ENCODE results near the gene VEZT.
"Not testable (repeated sequence)": the region's sequence is repeated elsewhere in the genome, so short reads cannot be mapped to it uniquely, and the experiment has no call there.

The VEZT gene

DNA sequence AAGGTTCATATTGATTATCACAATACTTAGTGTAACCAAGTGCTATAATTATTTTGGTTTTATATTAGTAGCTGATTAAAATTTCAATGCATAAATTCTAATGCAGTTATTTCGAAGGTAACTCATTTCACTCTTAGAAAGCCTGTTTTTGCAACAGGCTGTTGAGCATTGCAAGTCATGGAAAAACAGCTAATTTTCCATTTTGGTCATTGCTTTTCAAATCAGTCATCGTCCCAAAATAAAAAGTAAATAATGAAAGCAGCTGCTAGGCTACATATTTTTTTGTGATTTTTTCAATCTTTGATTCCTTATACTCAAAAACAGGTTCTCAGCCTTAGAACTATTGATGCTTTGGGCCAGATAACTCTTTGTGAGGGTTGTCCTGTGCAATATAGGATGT, 22.9 kb downstream of the VEZT start:
- H3K9ac ChIP-seq (ENCODE audit: low read depth, low read length, poor library complexity, severe bottlenecking): no peak overlapping the region
- peaks cover 20% of the 10 kb centered on the region; the same call in 1 of the 2 replicates for H3K36me3 ChIP-seq (ENCODE audit: insufficient read depth, low read length)
- peaks cover 51% of the 10 kb centered on the region for H4K20me1 ChIP-seq (ENCODE audit: insufficient read depth, low read length, poor library complexity, severe bottlenecking)
- no peaks in the 10 kb centered on the region for H3K27me3 ChIP-seq (ENCODE audit: insufficient read depth, low read length, poor library complexity, severe bottlenecking)
- no peak overlapping the region for H3K4me2 ChIP-seq (ENCODE audit: low read depth, low read length, poor library complexity, severe bottlenecking)
- no peaks in the 10 kb centered on the region for H3K9me2 ChIP-seq (replicated peaks; ENCODE audit: low read depth, low read length)
- peaks cover 96% of the 10 kb centered on the region for H3K79me2 ChIP-seq (ENCODE audit: insufficient read depth, low read length)
- H2AFZ ChIP-seq (ENCODE audit: low read length): no peak overlapping the region
- TF ChIP-seq EZH2phosphoT487 (IDR thresholded peaks at IDR 0.05; ENCODE audit: borderline replicate concordance): no peak
- no peak for TF ChIP-seq CTCF (conservative IDR thresholded peaks at IDR 0.05; ENCODE audit: low read length)
- H3F3A ChIP-seq (ENCODE audit: low read depth): no peaks in the 10 kb centered on the region
- no peaks in the 10 kb centered on the region for H3K9me3 ChIP-seq (ENCODE audit: insufficient read depth, low read depth, low read length)
- no peaks in the 10 kb centered on the region for H3K4me1 ChIP-seq (ENCODE audit: insufficient read depth, low read length, poor library complexity, severe bottlenecking)
- H3K4me3 ChIP-seq (ENCODE audit: low read length, poor library complexity, severe bottlenecking): no peak overlapping the region

DNA sequence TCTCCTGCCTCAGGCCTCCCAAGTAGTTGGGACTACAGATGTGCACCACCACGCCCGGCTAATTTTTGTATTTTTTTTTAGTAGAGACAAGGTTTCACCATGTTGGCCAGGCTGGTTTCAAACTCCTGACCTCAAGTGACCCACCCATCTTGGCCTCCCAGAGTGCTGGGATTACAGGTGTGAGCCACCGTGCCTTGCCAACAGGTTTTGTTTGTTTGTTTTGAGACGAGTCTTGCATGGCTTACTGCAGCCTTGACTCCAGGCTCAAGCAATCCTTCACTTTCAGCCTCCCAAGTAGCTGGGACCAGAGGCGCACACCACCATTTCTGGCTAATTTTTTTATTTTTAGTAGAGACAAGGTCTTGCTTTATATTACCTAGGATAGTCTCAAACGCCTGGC, 23.5 kb downstream of the VEZT start:
- H3K9me3 ChIP-seq (ENCODE audit: insufficient read depth, low read depth, low read length); H3K9ac ChIP-seq (ENCODE audit: low read depth, low read length, poor library complexity, severe bottlenecking); H3K4me2 ChIP-seq (ENCODE audit: low read depth, low read length, poor library complexity, severe bottlenecking); H2AFZ ChIP-seq (ENCODE audit: low read length); H3K27me3 ChIP-seq (ENCODE audit: insufficient read depth, low read length, poor library complexity, severe bottlenecking); H3F3A ChIP-seq (ENCODE audit: low read depth); H3K9me2 ChIP-seq (replicated peaks; ENCODE audit: low read depth, low read length); H3K4me1 ChIP-seq (ENCODE audit: insufficient read depth, low read length, poor library complexity, severe bottlenecking); H3K4me3 ChIP-seq (ENCODE audit: low read length, poor library complexity, severe bottlenecking): not testable (repeated sequence)
- H3K79me2 ChIP-seq (ENCODE audit: insufficient read depth, low read length): peaks cover 100% of the 10 kb centered on the region
- H4K20me1 ChIP-seq (ENCODE audit: insufficient read depth, low read length, poor library complexity, severe bottlenecking): peaks cover 54% of the 10 kb centered on the region
- H3K36me3 ChIP-seq (ENCODE audit: insufficient read depth, low read length): peaks cover 20% of the 10 kb centered on the region; the same call in 1 of the 2 replicates

GRCh38 chr12:95241761-95242506, 24.3 kb downstream of the VEZT start:
- Histone ChIP-seq H3K4me3 (ENCODE audit: low read length, poor library complexity, severe bottlenecking) (no peak overlapping the region), H3K36me3 (ENCODE audit: insufficient read depth, low read length) (peaks cover 20% of the 10 kb centered on the region; the same call in 1 of the 2 replicates), H3K9me2 (replicated peaks; ENCODE audit: low read depth, low read length) (no peaks in the 10 kb centered on the region), H3K4me2 (ENCODE audit: low read depth, low read length, poor library complexity, severe bottlenecking) (no peak overlapping the region), H3K9me3 (ENCODE audit: insufficient read depth, low read depth, low read length) (no peaks in the 10 kb centered on the region), H3K27me3 (ENCODE audit: insufficient read depth, low read length, poor library complexity, severe bottlenecking) (no peaks in the 10 kb centered on the region), H3K9ac (ENCODE audit: low read depth, low read length, poor library complexity, severe bottlenecking) (no peak overlapping the region), H4K20me1 (ENCODE audit: insufficient read depth, low read length, poor library complexity, severe bottlenecking) (peaks cover 62% of the 10 kb centered on the region), H2AFZ (ENCODE audit: low read length) (no peak overlapping the region), H3F3A (ENCODE audit: low read depth) (no peaks in the 10 kb centered on the region; the same call in 1 of the 2 replicates), H3K79me2 (ENCODE audit: insufficient read depth, low read length) (peaks cover 100% of the 10 kb centered on the region), H3K4me1 (ENCODE audit: insufficient read depth, low read length, poor library complexity, severe bottlenecking) (peaks cover 12% of the 10 kb centered on the region)
- no peak for TF ChIP-seq EZH2phosphoT487 (IDR thresholded peaks at IDR 0.05; ENCODE audit: borderline replicate concordance)
- TF ChIP-seq CTCF (conservative IDR thresholded peaks at IDR 0.05; ENCODE audit: low read length): no peak
